Epithelial cell of prostate (primary cell): ENCODE results near the gene HOTAIR.

Source experiments
- DNase-seq: peaks from one replicate; pipeline ENCODE4 v3.0.0-alpha.2; 2011; ENCODE audit warnings: low read depth, low spot score
- H3K27ac ChIP-seq: fragments of 450-650 bp; 2 replicates; pipeline ENCODE4 v1.5.1; 2017; ENCODE audit warnings: mild to moderate bottlenecking

The HOTAIR gene

GRCh38 chr12:53931844-53932581, 42.7 kb downstream of the HOTAIR start:
- DNase-seq = no peak
- H3K27ac ChIP-seq = no peak overlapping the region

DNA sequence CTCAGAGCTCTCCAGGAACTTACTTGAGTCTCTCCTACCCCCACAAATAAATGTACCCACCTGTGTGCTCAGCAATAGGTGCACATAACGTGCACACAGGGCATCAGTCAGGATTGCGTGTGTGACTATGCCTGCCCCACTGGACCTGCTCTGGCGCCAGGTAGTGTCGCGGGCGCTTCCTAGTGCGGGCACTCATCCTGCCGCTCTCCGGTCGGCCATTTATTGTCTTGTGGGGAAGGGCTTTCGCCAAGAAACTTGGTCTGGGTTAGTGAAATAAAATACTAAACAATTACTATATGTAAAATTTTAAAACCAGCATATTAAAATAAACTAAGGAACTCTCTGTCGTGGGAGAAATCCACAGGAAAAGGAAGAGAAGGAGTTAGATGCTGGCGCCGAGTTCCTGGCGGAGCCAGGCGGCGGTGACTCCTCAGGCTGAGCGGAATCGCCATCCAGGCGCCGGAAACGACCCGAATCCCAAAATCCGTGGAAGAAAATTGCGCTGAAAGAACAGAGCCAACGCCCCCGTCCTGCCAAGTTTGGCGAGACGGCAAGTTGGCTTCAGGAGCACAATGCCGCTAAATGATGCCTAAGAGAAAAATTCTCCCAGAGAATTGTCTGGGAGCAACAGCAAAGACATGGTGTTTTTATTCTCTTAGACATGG, 44.0 kb downstream of the HOTAIR start:
- H3K27ac ChIP-seq = no peak overlapping the region
- no peak for DNase-seq

DNA sequence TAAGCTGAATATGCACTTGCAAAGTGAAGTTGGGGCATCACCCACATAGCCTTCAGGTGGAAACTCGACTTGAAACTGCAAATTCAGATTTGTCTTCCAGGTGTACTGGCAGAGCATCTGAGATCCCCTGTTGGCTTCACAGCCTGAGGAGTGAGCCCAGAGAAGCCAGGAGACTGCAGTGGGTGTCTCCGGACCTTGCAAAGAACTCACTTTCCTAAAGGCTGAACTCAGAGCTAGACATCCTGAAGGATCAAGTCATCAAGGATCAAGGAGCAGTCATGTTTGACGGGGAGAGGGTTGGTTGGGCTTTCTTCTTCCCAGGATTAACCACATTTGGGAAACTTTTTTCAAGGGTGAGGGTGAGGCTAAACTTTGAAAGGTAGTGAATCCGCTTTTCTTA, 45.2 kb downstream of the HOTAIR start:
- no peak for DNase-seq

GRCh38 chr12:53928054-53928835, 46.5 kb downstream of the HOTAIR start:
- no peak for DNase-seq

More for the DNA sequence above, 45.2 kb downstream of the HOTAIR start:
- no peak overlapping the region for H3K27ac ChIP-seq

GRCh38 chr12:53927220-53928029, 47.3 kb downstream of the HOTAIR start:
- DNase-seq = no peak
- H3K27ac ChIP-seq = no peak overlapping the region

More at GRCh38 chr12:53928054-53928835, 46.5 kb downstream of the HOTAIR start:
- no peak overlapping the region for H3K27ac ChIP-seq

DNA sequence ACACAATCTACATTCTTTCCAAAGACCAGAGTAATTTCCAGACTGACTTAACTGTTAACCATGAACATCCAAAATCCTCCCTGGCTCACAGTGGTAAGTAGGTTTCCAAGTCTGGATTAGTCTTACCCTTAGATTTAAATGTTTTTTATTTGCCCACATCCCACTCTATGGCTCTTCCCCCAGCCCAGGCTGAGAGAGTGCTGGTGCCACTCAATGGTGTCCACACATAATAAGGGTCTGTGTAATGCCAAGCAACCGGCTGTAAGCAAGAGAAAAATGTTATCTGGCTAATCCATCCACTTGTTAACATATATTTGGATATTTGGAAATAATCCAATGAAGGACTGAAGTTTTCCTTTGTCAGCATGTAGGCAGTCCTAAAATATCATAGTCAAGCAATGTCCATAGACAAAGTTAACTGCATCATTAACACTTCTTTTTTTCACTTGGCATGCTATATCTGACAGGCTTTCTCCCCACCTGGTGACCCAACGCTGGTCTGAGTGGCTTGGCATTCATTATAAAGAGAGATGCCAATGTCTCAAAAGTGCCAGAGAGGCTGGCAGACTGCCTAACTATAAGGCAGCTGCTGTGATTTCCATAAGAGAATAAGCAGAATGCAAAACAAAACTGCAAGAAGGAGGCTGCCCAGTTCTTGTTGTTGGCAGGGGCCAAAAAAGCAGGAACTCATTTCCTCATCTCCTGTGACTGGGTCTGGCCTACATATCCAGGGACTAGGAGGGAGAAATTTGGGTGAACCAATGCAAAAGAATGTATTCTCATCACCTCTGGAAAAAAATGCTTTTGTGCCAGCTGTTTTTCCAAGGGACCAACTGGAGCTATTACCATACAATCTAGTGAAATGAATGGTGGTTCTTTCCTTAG, 50.0 kb downstream of the HOTAIR start:
- no peak for DNase-seq

DNA sequence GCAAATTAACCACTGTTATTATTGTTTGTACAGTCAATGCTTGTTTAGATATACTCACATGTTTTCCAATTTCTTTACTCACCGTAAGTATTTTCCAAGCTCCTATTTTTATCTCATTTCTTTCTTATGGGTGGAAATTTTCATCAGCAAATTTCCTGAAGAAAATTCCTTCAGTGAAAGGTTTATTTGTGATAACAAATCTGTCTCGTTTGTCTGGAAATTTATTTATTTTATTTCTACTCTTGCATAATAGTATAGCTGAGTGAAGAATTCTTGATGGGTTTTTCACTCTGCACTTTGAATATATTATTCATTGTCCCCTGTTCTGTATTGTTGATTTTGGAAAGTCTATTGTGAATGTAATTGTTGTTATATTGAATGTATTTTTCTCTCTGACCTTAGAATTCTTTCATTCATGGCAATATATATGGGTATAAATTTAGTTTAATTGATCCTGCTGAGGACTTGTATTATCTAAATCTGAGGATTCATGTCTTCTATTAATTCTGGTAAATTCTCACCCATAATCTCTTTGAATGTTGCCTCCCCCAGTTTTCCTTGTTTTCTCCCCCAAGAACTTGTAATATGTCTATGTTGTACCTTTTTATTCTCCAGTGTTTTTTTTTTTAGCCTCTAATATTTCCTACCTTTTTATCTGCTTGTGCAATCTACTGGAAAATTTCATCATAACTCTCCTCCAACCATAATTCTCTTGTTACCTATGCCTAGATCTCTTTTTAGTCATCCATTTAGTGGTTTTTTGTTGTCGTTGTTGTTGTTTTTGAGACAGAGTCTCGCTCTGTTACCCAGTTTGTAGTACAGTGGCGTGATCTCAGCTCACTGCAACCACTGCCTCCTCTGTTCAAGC, 57.7 kb downstream of the HOTAIR start:
- no peak for DNase-seq
- no peak overlapping the region for H3K27ac ChIP-seq

More for the DNA sequence above, 50.0 kb downstream of the HOTAIR start:
- no peak overlapping the region for H3K27ac ChIP-seq
